Fibroblast of peridontal ligament (primary cell): ENCODE results near the gene GOLGA1.
"Not testable (repeated sequence)": the region's sequence is repeated elsewhere in the genome, so short reads cannot be mapped to it uniquely, and the experiment has no call there.

Source experiments
- DNase-seq: peaks from one replicate; pipeline ENCODE4 v3.0.0-alpha.2; 2010; ENCODE audit errors: extremely low read depth

GOLGA1 gene

GRCh38 chr9:124838567-124839275, 102.2 kb downstream of the GOLGA1 start:
- DNase-seq = not testable (repeated sequence)

GRCh38 chr9:124838132-124838531, 102.8 kb downstream of the GOLGA1 start:
- not testable (repeated sequence) for DNase-seq

- DNase-seq = peak; percentile 57
Observed at GRCh38 chr9:124835026-124835557, 105.8 kb downstream of the GOLGA1 start.

GRCh38 chr9:124834591-124834990, 106.3 kb downstream of the GOLGA1 start:
- no peak for DNase-seq

GRCh38 chr9:124831642-124832364, 109.1 kb downstream of the GOLGA1 start:
- no peak for DNase-seq

GRCh38 chr9:124830593-124830992, 110.3 kb downstream of the GOLGA1 start:
- DNase-seq = no peak

GRCh38 chr9:124829334-124829669, 111.6 kb downstream of the GOLGA1 start:
- no peak for DNase-seq

GRCh38 chr9:124828489-124829333, 112.2 kb downstream of the GOLGA1 start:
- DNase-seq = no peak
